GM21825 (cell line): ENCODE results near the gene CPAMD8.

Experiments used
- ATAC-seq: cut with Tn5 transposase; IDR thresholded peaks from one replicate; pipeline ENCODE4 v1.9.1; 2021; ENCODE audit warnings: mild to moderate bottlenecking, moderate library complexity; ENCODE audit not compliant: unreplicated experiment

Gene CPAMD8

GRCh38 chr19:16851031-16851712 is 175.4 kb downstream of the CPAMD8 start:
- ATAC-seq = no peak

DNA sequence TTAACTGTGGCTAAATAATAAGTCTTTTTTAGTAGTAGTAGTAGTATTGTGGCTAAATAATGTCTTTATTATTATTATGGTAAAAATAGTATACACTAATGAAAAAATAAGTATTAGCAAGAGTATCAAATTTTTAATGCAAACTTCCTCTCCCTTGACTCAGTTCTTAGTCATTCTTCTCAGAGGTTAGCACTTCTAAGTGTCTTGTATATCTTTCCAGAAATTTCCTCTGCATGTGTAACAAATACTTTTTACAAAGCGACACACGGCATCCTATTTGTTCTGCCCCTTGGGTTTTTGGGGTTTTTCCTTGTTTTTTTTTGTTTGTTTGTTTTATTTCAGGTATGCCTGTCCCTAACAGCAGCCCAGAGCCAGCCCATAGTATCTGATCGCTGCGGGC is 176.5 kb downstream of the CPAMD8 start:
- ATAC-seq = no peak

DNA sequence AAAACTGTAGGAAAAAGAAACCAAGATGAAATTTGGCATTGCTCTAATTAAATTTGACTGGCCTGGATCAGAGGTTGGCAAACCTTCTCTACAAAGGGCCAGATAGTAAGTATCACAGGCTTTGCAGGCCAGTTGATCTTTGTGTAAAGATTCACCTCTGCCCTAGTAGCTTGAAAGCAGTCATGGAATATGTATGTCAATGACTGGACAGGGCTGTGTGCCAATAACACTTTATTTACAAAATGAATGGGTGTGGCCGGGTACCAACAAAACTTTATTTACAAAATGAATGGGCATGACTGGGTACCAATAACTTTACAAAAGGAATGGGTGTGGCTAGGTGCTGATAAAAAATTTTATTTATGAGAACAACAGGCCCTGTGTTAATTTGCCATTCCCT is 177.4 kb downstream of the CPAMD8 start:
- no peak for ATAC-seq

- no peak for ATAC-seq
Measured at GRCh38 chr19:16847430-16847829, 179.2 kb downstream of the CPAMD8 start.

DNA sequence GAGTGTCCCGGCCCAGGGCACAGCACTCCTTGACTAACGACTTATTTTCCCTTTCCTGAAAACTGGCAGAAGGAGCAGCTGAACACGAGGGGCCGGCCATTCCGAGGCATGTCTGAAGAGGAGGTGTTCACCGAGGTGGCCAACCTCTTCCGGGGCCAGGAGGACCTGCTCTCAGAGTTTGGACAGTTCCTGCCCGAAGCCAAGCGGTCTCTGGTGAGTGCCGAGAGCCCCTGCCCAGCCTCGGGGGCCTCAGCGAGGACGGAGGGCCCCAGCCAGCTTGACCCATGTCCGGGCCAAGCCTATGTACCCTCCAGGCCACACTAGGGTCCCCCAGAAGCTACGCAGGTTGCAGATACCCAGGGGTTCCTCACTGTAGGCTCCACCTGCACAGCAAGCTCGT is 179.7 kb downstream of the CPAMD8 start:
- no peak for ATAC-seq
